Urinary bladder (tissue), 4 donors: ENCODE measurements around the gene RFT1. TPM values are rescaled to one million over a fixed set of nuclear protein-coding genes. Genes with fewer than 3 reads are reported as not detected.

ENCODE experiments used
- DNase-seq: peaks from one replicate; pipeline ENCODE4 v3.0.0-alpha.2; 2015; ENCODE audit errors: extremely low spot score
- H3K27ac ChIP-seq: one replicate; pipeline ENCODE4 v1.5.1; 2013; ENCODE audit warnings: low read depth, mild to moderate bottlenecking, moderate library complexity
- H3K36me3 ChIP-seq: one replicate; pipeline ENCODE4 v1.6.1; 2013; ENCODE audit warnings: mild to moderate bottlenecking, moderate library complexity; ENCODE audit not compliant: insufficient read depth
- H3K4me1 ChIP-seq: one replicate; pipeline ENCODE4 v1.6.1; 2013; ENCODE audit warnings: mild to moderate bottlenecking, moderate library complexity; ENCODE audit not compliant: insufficient read depth
- H3K4me3 ChIP-seq: one replicate; pipeline ENCODE4 v1.5.1; 2013; ENCODE audit warnings: low read depth, low read length
- WGBS: extraction: QIAGEN DNeasy Blood & Tissue Kit; methylation state at CpG from one replicate; pipeline ENCODE4 v1.1.7; 2013; 5-methylcytosine and 5-hydroxymethylcytosine counted together
- polyA plus RNA-seq: library from polyadenylated mRNA; stranded (reverse); fragments of 200-250 nt; gene quantifications from one replicate; pipeline ENCODE4 v1.2.3, GENCODE V29; 2013
- total RNA-seq: library from RNA; depleted of rRNA; stranded (reverse); fragments of >200 nt; gene quantifications from one replicate; pipeline ENCODE4 v1.2.3, GENCODE V29; 2014
- donor health status: healthy with polysubstance abuse.
- donor health status: healthy.

The RFT1 gene
- total and polyA plus RNA-seq, 2 donors, result 11.5 to 14.2 TPM

DNA sequence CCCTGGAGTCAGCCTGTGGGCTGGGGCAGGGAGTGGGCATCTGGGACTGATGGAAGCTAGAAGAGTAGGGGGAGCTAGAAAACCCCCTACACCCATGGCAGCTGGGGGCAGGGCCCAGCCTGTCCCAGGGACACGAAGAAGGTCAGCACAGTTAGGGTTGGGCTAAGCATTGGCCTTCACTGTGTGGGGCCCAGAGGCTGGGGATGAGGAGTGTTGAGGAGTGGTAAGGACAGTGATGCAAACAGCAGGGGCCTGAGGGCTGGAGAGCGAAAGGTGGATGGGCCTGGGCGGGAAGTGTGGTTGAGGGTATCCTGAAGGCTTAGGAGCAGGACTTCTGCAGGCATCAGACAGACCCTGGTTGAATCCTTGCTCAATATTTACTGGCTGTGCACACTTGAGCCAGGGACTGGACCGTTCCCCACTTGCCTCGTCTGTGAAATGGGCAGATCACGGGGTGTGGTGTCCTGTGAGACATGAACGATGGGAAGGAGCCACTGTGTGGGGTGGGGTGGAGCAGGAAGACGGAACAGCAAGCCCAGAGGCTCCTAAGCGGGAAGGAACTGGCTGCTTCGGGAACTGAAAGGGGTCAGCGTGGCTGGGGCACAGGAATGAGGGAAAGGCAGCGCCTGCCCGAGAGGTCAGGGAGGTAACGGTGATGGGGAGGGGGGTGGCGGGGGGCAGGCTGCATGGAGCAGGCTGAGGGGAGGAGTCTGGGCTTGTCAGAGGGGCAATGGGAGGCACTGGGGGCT, 38.1 kb upstream of the RFT1 start:
- Histone ChIP-seq H3K27ac (no peak overlapping the region), H3K36me3 (no peaks in the 10 kb centered on the region), H3K4me1 (no peaks in the 10 kb centered on the region), H3K4me3 (no peak overlapping the region)
- no peak for DNase-seq
- 85% methylated on average over 15 of the region's 15 CpGs for WGBS

- no peak for DNase-seq
- 76% methylated on average over 7 of the region's 7 CpGs for WGBS
- Histone ChIP-seq H3K4me1 (no peaks in the 10 kb centered on the region), H3K27ac (no peak overlapping the region), H3K4me3 (no peak overlapping the region), H3K36me3 (no peaks in the 10 kb centered on the region)
These were observed 37.4 kb upstream of the RFT1 start for GRCh38 chr3:53167418-53168174.

GRCh38 chr3:53166781-53167291, 36.6 kb upstream of the RFT1 start:
- no peaks in the 10 kb centered on the region for H3K36me3 ChIP-seq
- H3K27ac ChIP-seq, result no peak overlapping the region
- H3K4me1 ChIP-seq, result no peaks in the 10 kb centered on the region
- 40% methylated on average over 9 of the region's 9 CpGs for WGBS
- DNase-seq, result no peak
- H3K4me3 ChIP-seq, result no peak overlapping the region

DNA sequence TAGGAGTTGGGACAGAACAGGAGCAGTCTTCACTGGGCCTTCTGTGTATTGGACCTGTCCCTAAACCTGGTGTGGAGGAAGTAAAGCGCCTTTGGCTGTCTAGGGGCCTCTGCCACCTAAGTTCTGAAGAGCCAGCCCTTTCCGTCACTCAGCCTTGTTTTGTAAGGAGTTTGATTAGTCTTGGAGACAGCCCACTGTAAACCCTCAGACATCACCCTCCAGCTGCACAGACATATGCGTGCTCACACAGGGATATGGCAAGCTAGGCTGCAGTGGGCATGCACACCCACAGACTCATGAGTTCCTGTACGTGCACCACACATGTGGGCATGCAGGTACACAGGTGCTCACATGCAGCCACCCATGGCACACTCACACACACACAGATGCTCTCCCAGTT, 36.0 kb upstream of the RFT1 start:
- Histone ChIP-seq H3K4me1 (no peaks in the 10 kb centered on the region), H3K27ac (no peak overlapping the region), H3K36me3 (no peaks in the 10 kb centered on the region), H3K4me3 (no peak overlapping the region)
- 94% methylated on average over 4 of the region's 4 CpGs for WGBS
- DNase-seq, result no peak

DNA sequence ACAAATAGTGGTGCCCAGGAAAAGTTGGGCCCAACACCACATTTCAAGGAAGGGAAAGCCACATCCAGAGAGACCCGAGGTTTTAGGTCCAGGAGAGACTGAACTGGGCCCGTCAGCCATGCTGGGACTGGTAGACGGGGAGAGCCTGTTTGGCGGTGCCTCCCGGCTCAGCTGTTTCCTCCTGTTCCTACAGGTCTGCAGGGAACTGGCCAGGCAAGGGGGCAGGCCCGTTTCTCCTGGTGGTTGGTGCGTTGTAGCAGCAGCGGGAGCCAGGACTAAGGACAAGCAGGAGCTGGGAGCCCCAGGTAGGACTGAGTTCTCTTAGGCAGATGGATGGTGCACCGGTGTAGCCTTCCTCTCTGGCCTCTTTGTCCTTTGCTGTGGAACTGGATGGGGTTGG, 34.7 kb upstream of the RFT1 start:
- Histone ChIP-seq H3K4me3 (no peak overlapping the region), H3K27ac (no peak overlapping the region), H3K36me3 (no peaks in the 10 kb centered on the region), H3K4me1 (no peaks in the 10 kb centered on the region)
- no peak for DNase-seq
- WGBS, result 76% methylated on average over 9 of the region's 9 CpGs

GRCh38 chr3:53163444-53164387, 33.5 kb upstream of the RFT1 start:
- H3K36me3 ChIP-seq, result no peaks in the 10 kb centered on the region
- 77% methylated on average over 6 of the region's 6 CpGs for WGBS
- DNase-seq, result no peak
- H3K4me3 ChIP-seq, result no peak overlapping the region
- no peak overlapping the region for H3K27ac ChIP-seq
- no peaks in the 10 kb centered on the region for H3K4me1 ChIP-seq

GRCh38 chr3:53162672-53163443, 32.6 kb upstream of the RFT1 start:
- no peak for DNase-seq
- H3K4me3 ChIP-seq, result peak overlapping the region; percentile 85
- peak overlapping the region; percentile 51 for H3K27ac ChIP-seq
- no peaks in the 10 kb centered on the region for H3K36me3 ChIP-seq
- 64% methylated on average over 12 of the region's 12 CpGs for WGBS
- H3K4me1 ChIP-seq, result no peaks in the 10 kb centered on the region

- Histone ChIP-seq H3K27ac (peak overlapping the region; percentile 89), H3K4me3 (peak overlapping the region; percentile 85), H3K4me1 (no peaks in the 10 kb centered on the region), H3K36me3 (no peaks in the 10 kb centered on the region)
- WGBS, result 9% methylated on average over 49 of the region's 49 CpGs
- no peak for DNase-seq
These were observed 31.8 kb upstream of the RFT1 start for GRCh38 chr3:53161820-53162671.

- no peaks in the 10 kb centered on the region for H3K36me3 ChIP-seq
- peak overlapping the region; percentile 85 for H3K4me3 ChIP-seq
- peak overlapping the region; percentile 89 for H3K27ac ChIP-seq
- no peak for DNase-seq
- no peaks in the 10 kb centered on the region for H3K4me1 ChIP-seq
- under 1% methylated on average over 41 of the region's 41 CpGs for WGBS
These were observed 31.2 kb upstream of the RFT1 start for GRCh38 chr3:53161450-53161819.

DNA sequence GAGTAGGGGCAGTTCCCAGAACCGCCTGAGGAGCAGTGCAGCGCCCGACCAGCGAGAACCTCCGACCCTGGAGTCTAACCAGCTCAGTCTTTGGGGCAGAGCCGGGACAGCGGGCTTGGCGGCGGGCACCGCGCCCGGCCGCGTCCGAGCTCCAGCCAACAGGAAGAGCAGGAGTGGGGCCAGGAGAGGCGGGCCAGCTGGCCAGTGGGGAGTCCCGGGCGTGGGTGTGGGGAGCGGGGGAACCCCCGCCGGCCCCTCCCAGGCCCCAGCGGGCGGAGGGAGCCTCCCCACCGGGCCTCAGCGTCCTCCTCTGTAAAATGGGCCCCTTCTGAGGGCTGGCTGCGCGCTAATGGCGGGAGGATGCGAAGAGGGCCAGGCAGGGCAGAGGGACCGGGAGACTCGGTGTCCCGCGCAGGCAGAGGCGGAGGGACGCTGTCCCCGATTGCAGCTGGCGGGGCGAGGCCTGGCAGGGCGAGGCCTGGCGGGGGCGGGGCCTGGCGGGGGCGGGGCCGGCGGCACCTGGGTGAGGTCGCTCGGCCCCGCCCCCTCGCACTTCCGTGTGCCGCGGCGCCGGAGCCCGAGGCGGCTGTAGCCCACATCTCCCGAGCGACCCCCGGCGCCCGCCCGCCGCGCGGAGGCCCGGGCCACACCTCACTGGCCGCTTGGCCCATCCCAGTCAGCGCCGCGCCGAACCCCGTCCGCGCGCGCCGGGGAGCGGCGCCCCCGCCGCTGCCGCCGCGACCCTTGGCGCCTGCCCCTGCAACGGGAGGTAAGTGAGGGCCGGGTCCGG, 30.6 kb upstream of the RFT1 start, which contains the start of gene PRKCD:
Gene PRKCD (plus strand): TSS at position 550 of the 790 bp plus-strand sequence. CDS start 17,214 bp downstream, outside the sequence.
- no peak for DNase-seq
- Histone ChIP-seq H3K4me1 (no peaks in the 10 kb centered on the region), H3K4me3 (peak within 1 kb of the TSS; percentile 85), H3K36me3 (no peaks in the 10 kb centered on the region), H3K27ac (peak within 1 kb of the TSS; percentile 93)
- WGBS, result under 1% methylated on average over 88 of the region's 88 CpGs

DNA sequence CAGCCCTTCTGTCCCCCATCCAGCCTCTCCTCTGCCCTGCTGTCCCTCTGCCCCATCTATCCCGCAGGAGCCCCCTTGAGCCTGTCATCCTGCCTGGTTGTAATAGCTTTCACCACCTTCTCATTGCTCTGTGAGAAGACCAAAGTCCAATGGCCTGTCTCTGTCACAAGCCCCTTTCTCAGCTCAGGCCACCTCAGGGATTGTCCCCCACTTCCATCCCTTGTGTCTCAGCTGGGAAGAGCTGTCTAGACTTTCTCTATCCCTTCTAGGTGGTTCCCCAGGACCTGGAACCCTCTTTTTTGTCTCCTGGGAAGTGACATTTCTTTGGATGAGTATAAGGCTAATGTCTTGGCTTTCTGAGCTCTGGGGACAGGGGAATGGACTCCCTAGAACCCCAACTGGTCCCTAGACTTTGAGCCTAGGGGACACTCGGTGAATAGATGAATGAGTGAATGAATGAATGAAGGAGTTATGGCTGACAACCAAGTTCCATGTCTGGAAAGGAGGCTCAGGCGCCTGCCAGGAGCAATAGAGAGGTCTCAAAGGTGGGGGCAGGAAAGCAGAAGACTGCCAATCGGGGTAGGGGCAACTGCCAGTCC, 29.9 kb upstream of the RFT1 start:
- H3K27ac ChIP-seq, result peak overlapping the region; percentile 25
- DNase-seq, result no peak
- WGBS, result 27% methylated on average over 4 of the region's 4 CpGs
- no peaks in the 10 kb centered on the region for H3K36me3 ChIP-seq
- H3K4me3 ChIP-seq, result peak overlapping the region; percentile 85
- H3K4me1 ChIP-seq, result no peaks in the 10 kb centered on the region
